WTC11 (cell line): ENCODE results near the gene MSI2. TPM values are rescaled to one million over a fixed set of nuclear protein-coding genes. Genes with fewer than 3 reads are reported as not detected.

Experiments
- ATAC-seq: fragments of 200-7000 bp; cut with Tn5 transposase; 2 replicates; pipeline ENCODE4 v1.10.0; 2021; ENCODE audit warnings: mild to moderate bottlenecking, moderate library complexity
- CTCF ChIA-PET: fragments of 300-600 bp; sonication (Branson Sonifier 250); formaldehyde crosslinking; loops from one replicate; lab custom pipeline; 2021; ENCODE audit warnings: antibody characterized with exemption; lab: Charles Lee
- POLR2A ChIA-PET: fragments of 350-600 bp; sonication (Branson Sonifier 250); formaldehyde crosslinking; loops from one replicate; lab custom pipeline; 2021; ENCODE audit warnings: antibody characterized with exemption; lab: Charles Lee
- DNase-seq: peaks from one replicate; pipeline ENCODE4 v3.0.0; 2021; ENCODE audit warnings: low spot score
- H3K27ac Mint-ChIP-seq: 2 replicates; pipeline ENCODE4 v1.8.0; 2021; ENCODE audit warnings: mixed read lengths
- H3K27me3 Mint-ChIP-seq: 2 replicates; pipeline ENCODE4 v1.8.0; 2021; ENCODE audit warnings: low read depth, mild to moderate bottlenecking, moderate library complexity, mixed read lengths
- H3K36me3 Mint-ChIP-seq: 2 replicates; pipeline ENCODE4 v1.8.0; 2021; ENCODE audit warnings: mixed read lengths
- H3K4me1 Mint-ChIP-seq: 2 replicates; pipeline ENCODE4 v1.8.0; 2022; ENCODE audit warnings: mixed read lengths
- H3K4me3 Mint-ChIP-seq: 2 replicates; pipeline ENCODE4 v1.8.0; 2021; ENCODE audit warnings: mild to moderate bottlenecking, moderate library complexity, mixed read lengths
- H3K9me3 Mint-ChIP-seq: 2 replicates; pipeline ENCODE4 v1.8.0; 2021; ENCODE audit warnings: mixed read lengths
- CBFB ChIP-seq: sonication (generic); formaldehyde crosslinking; IDR thresholded peaks from 2 replicates; pipeline ENCODE4 v1.8.1; 2022; ENCODE audit warnings: mild to moderate bottlenecking, low read depth, missing genetic modification reagents
- CREM ChIP-seq: sonication (generic); formaldehyde crosslinking; IDR thresholded peaks from 2 replicates; pipeline ENCODE4 v1.8.1; 2022; ENCODE audit warnings: mild to moderate bottlenecking, missing genetic modification reagents, moderate library complexity
- ELF4 ChIP-seq: sonication (generic); formaldehyde crosslinking; IDR thresholded peaks from 2 replicates; pipeline ENCODE4 v1.8.1; 2022; ENCODE audit warnings: low read depth, mild to moderate bottlenecking, moderate library complexity, missing genetic modification reagents
- FOXJ3 ChIP-seq: sonication (generic); formaldehyde crosslinking; IDR thresholded peaks from 2 replicates; pipeline ENCODE4 v1.9.0; 2021; ENCODE audit warnings: missing genetic modification reagents, mild to moderate bottlenecking, borderline replicate concordance
- GRHL2 ChIP-seq: fragments of 250-450 bp; sonication (Bioruptor Pico); IDR thresholded peaks from 2 replicates; pipeline ENCODE4 v1.8.0; 2022; ENCODE audit warnings: mild to moderate bottlenecking, moderate library complexity; ENCODE audit not compliant: insufficient replicate concordance, severe bottlenecking
- GTF2I ChIP-seq: fragments of 250-450 bp; sonication (Bioruptor Pico); conservative IDR thresholded peaks from 2 replicates; pipeline ENCODE4 v1.4.0; 2021; ENCODE audit warnings: mild to moderate bottlenecking
- JUN ChIP-seq: sonication (generic); formaldehyde crosslinking; IDR thresholded peaks from 2 replicates; pipeline ENCODE4 v1.8.0; 2023; ENCODE audit warnings: mild to moderate bottlenecking, missing genetic modification reagents
- KAT7 ChIP-seq: sonication (generic); formaldehyde crosslinking; IDR thresholded peaks from 2 replicates; pipeline ENCODE4 v1.8.1; 2023; ENCODE audit warnings: missing genetic modification reagents, mild to moderate bottlenecking, borderline replicate concordance
- NR2C2 ChIP-seq: sonication (generic); formaldehyde crosslinking; IDR thresholded peaks from 2 replicates; pipeline ENCODE4 v1.8.0; 2022; ENCODE audit warnings: mild to moderate bottlenecking, missing genetic modification reagents
- OVOL2 ChIP-seq: fragments of 250-450 bp; sonication (Bioruptor Pico); IDR thresholded peaks from 2 replicates; pipeline ENCODE4 v1.9.0; 2021; ENCODE audit warnings: mild to moderate bottlenecking, borderline replicate concordance
- RELA ChIP-seq: sonication (generic); formaldehyde crosslinking; IDR thresholded peaks from 2 replicates; pipeline ENCODE4 v1.8.1; 2022; ENCODE audit warnings: missing genetic modification reagents, mild to moderate bottlenecking, borderline replicate concordance
- SP1 ChIP-seq: sonication (generic); formaldehyde crosslinking; conservative IDR thresholded peaks from 2 replicates; pipeline ENCODE4 v1.8.1; 2022; ENCODE audit warnings: missing genetic modification reagents
- TEAD1 ChIP-seq: sonication (generic); formaldehyde crosslinking; IDR thresholded peaks from 2 replicates; pipeline ENCODE4 v1.8.0; 2022; ENCODE audit warnings: mild to moderate bottlenecking, missing genetic modification reagents
- ZNF416 ChIP-seq: fragments of 250-450 bp; sonication (Bioruptor Pico); IDR thresholded peaks from 2 replicates; pipeline ENCODE4 v1.9.0; 2021; ENCODE audit warnings: mild to moderate bottlenecking, inconsistent platforms
- total RNA-seq: library from RNA; stranded (reverse); gene quantifications from 3 replicates; pipeline ENCODE4 v1.2.3, GENCODE V29; 2021
- TF ChIP-seq, protein P1 (sequence below): sonication (generic); formaldehyde crosslinking; IDR thresholded peaks from 2 replicates; pipeline ENCODE4 v1.8.1; 2023; ENCODE audit warnings: mild to moderate bottlenecking, missing genetic modification reagents, moderate library complexity
- TF ChIP-seq, protein P2 (sequence below): sonication (generic); formaldehyde crosslinking; IDR thresholded peaks from 2 replicates; pipeline ENCODE4 v1.8.0; 2022; ENCODE audit warnings: mild to moderate bottlenecking, missing genetic modification reagents
- TF ChIP-seq, protein P3 (sequence below): sonication (generic); formaldehyde crosslinking; IDR thresholded peaks from 2 replicates; pipeline ENCODE4 v1.8.0; 2022; ENCODE audit warnings: missing genetic modification reagents
- TF ChIP-seq, protein P4 (sequence below): fragments of 250-450 bp; sonication (Bioruptor Pico); IDR thresholded peaks from 2 replicates; pipeline ENCODE4 v2.1.2; 2022; ENCODE audit warnings: mild to moderate bottlenecking, moderate library complexity
- TF ChIP-seq, protein P5 (sequence below): sonication (generic); formaldehyde crosslinking; IDR thresholded peaks from 2 replicates; pipeline ENCODE4 v1.8.0; 2023; ENCODE audit warnings: mild to moderate bottlenecking, missing genetic modification reagents
- TF ChIP-seq, protein P6 (sequence below): sonication (generic); formaldehyde crosslinking; IDR thresholded peaks from 2 replicates; pipeline ENCODE4 v1.8.1; 2022; ENCODE audit warnings: mild to moderate bottlenecking, missing genetic modification reagents, moderate library complexity, borderline replicate concordance

MSI2 gene
- total RNA-seq, 1 experiment from 2014 or later, result 82.1 TPM

DNA sequence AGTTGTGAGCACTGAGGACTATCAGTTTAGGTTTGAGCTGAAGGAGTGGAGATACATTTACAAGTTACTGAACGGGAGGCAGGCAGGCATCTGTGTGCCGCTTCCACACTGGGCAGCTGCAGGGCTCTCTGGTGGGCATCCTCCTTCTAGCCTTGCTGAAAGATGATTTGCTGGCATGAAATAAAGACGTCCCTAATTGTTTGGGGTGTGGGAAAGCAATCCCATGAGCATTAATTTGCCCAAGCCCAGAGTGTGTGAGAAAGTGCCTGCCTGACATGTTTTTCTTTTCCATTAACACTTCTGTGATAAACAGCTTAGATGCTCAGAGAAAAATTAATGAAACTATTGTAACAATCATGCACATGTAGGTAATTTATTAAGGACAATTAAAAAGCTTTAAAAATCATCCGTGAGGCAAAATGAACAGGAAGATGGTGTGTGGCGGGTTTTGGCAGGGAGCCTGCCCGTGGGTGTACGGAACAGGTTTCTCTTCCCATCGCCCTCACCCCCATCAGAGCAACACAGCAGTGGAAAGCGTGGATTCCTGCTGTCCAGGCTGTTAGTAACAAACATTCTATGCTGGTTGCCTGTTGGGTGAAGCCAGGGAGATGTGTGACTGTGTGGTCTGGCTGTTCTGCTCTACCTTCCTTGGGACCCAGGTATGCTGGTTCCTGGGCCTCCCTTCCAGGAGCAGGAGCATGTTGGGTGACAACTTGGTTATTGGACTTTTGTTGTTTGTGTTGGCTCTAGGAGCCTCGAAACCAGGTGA is 191.9 kb downstream of the MSI2 start:
- CTCF ChIA-PET, result interaction anchor here (1.9 kb wide), 1 partner anchor 205 kb away, joined by 8 read pairs; no protein-coding TSS in a partner anchor
- Mint-ChIP-seq H3K4me3 (no peak overlapping the region), H3K9me3 (no peaks in the 10 kb centered on the region), H3K27me3 (no peaks in the 10 kb centered on the region), H3K36me3 (no peaks in the 10 kb centered on the region)
- TF ChIP-seq GTF2I (CRISPR knock-in tag) (no peak), GRHL2 (CRISPR knock-in tag) (no peak), ZNF416 (CRISPR knock-in tag) (no peak), JUN (no peak), RELA (CRISPR knock-in tag) (no peak), NR2C2 (CRISPR knock-in tag) (no peak), OVOL2 (CRISPR knock-in tag) (no peak), CREM (CRISPR knock-in tag) (no peak), CBFB (no peak), KAT7 (CRISPR knock-in tag) (no peak), TEAD1 (CRISPR knock-in tag) (no peak), SP1 (no peak), FOXJ3 (CRISPR knock-in tag) (no peak), ELF4 (CRISPR knock-in tag) (no peak)
- TF ChIP-seq, protein P1, sequence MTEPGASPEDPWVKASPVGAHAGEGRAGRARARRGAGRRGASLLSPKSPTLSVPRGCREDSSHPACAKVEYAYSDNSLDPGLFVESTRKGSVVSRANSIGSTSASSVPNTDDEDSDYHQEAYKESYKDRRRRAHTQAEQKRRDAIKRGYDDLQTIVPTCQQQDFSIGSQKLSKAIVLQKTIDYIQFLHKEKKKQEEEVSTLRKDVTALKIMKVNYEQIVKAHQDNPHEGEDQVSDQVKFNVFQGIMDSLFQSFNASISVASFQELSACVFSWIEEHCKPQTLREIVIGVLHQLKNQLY, result no peak
- TF ChIP-seq, protein P2, sequence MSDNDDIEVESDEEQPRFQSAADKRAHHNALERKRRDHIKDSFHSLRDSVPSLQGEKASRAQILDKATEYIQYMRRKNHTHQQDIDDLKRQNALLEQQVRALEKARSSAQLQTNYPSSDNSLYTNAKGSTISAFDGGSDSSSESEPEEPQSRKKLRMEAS (CRISPR knock-in tag), result no peak
- TF ChIP-seq, protein P3, sequence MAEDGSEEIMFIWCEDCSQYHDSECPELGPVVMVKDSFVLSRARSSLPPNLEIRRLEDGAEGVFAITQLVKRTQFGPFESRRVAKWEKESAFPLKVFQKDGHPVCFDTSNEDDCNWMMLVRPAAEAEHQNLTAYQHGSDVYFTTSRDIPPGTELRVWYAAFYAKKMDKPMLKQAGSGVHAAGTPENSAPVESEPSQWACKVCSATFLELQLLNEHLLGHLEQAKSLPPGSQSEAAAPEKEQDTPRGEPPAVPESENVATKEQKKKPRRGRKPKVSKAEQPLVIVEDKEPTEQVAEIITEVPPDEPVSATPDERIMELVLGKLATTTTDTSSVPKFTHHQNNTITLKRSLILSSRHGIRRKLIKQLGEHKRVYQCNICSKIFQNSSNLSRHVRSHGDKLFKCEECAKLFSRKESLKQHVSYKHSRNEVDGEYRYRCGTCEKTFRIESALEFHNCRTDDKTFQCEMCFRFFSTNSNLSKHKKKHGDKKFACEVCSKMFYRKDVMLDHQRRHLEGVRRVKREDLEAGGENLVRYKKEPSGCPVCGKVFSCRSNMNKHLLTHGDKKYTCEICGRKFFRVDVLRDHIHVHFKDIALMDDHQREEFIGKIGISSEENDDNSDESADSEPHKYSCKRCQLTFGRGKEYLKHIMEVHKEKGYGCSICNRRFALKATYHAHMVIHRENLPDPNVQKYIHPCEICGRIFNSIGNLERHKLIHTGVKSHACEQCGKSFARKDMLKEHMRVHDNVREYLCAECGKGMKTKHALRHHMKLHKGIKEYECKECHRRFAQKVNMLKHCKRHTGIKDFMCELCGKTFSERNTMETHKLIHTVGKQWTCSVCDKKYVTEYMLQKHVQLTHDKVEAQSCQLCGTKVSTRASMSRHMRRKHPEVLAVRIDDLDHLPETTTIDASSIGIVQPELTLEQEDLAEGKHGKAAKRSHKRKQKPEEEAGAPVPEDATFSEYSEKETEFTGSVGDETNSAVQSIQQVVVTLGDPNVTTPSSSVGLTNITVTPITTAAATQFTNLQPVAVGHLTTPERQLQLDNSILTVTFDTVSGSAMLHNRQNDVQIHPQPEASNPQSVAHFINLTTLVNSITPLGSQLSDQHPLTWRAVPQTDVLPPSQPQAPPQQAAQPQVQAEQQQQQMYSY, result no peak
- TF ChIP-seq, protein P4, sequence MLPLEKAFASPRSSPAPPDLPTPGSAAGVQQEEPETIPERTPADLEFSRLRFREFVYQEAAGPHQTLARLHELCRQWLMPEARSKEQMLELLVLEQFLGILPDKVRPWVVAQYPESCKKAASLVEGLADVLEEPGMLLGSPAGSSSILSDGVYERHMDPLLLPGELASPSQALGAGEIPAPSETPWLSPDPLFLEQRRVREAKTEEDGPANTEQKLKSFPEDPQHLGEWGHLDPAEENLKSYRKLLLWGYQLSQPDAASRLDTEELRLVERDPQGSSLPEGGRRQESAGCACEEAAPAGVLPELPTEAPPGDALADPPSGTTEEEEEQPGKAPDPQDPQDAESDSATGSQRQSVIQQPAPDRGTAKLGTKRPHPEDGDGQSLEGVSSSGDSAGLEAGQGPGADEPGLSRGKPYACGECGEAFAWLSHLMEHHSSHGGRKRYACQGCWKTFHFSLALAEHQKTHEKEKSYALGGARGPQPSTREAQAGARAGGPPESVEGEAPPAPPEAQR, result no peak
- TF ChIP-seq, protein P5, sequence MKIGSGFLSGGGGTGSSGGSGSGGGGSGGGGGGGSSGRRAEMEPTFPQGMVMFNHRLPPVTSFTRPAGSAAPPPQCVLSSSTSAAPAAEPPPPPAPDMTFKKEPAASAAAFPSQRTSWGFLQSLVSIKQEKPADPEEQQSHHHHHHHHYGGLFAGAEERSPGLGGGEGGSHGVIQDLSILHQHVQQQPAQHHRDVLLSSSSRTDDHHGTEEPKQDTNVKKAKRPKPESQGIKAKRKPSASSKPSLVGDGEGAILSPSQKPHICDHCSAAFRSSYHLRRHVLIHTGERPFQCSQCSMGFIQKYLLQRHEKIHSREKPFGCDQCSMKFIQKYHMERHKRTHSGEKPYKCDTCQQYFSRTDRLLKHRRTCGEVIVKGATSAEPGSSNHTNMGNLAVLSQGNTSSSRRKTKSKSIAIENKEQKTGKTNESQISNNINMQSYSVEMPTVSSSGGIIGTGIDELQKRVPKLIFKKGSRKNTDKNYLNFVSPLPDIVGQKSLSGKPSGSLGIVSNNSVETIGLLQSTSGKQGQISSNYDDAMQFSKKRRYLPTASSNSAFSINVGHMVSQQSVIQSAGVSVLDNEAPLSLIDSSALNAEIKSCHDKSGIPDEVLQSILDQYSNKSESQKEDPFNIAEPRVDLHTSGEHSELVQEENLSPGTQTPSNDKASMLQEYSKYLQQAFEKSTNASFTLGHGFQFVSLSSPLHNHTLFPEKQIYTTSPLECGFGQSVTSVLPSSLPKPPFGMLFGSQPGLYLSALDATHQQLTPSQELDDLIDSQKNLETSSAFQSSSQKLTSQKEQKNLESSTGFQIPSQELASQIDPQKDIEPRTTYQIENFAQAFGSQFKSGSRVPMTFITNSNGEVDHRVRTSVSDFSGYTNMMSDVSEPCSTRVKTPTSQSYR (CRISPR knock-in tag), result no peak
- TF ChIP-seq, protein P6, sequence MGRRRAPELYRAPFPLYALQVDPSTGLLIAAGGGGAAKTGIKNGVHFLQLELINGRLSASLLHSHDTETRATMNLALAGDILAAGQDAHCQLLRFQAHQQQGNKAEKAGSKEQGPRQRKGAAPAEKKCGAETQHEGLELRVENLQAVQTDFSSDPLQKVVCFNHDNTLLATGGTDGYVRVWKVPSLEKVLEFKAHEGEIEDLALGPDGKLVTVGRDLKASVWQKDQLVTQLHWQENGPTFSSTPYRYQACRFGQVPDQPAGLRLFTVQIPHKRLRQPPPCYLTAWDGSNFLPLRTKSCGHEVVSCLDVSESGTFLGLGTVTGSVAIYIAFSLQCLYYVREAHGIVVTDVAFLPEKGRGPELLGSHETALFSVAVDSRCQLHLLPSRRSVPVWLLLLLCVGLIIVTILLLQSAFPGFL, result no peak
- TF ChIP-seq, all 79 proteins: peak for 0
- Mint-ChIP-seq H3K27ac (no peak overlapping the region), H3K4me1 (peaks cover 23% of the 10 kb centered on the region)
- DNase-seq, result no peak
- no peak for ATAC-seq
- POLR2A ChIA-PET, result no interaction called here
